ENCODE results near the gene KRTAP5-2.
"Not testable (repeated sequence)": the region's sequence is repeated elsewhere in the genome, so short reads cannot be mapped to it uniquely, and the experiment has no call there.

The KRTAP5-2 gene, protein sequence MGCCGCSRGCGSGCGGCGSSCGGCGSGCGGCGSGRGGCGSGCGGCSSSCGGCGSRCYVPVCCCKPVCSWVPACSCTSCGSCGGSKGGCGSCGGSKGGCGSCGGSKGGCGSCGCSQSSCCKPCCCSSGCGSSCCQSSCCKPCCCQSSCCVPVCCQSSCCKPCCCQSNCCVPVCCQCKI

DNA sequence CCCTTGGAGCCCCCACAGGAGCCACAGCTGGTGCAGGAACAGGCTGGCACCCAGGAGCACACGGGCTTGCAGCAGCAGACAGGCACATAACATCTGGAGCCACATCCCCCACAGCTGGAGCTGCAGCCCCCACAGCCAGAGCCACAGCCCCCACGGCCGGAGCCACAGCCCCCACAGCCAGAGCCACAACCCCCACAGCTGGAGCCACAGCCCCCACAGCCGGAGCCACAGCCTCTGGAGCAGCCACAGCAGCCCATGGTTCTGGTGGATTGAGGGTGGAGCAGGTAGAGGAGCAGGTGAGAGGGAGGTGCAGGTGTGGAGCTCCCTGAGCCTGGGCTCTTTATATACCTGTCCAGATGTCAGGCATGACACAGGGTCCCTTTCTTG lies at the start of gene KRTAP5-2:
Gene KRTAP5-2 (minus strand): TSS at position 301 of the 387 bp plus-strand sequence. CDS start 44 bp downstream, at position 257.
- no peak within 1 kb of the TSS for H3K4me3 ChIP-seq (ENCODE audit: low read depth, low read length)
- DNase-seq (ENCODE audit: low read depth) = no peak
- TF ChIP-seq, protein P1, sequence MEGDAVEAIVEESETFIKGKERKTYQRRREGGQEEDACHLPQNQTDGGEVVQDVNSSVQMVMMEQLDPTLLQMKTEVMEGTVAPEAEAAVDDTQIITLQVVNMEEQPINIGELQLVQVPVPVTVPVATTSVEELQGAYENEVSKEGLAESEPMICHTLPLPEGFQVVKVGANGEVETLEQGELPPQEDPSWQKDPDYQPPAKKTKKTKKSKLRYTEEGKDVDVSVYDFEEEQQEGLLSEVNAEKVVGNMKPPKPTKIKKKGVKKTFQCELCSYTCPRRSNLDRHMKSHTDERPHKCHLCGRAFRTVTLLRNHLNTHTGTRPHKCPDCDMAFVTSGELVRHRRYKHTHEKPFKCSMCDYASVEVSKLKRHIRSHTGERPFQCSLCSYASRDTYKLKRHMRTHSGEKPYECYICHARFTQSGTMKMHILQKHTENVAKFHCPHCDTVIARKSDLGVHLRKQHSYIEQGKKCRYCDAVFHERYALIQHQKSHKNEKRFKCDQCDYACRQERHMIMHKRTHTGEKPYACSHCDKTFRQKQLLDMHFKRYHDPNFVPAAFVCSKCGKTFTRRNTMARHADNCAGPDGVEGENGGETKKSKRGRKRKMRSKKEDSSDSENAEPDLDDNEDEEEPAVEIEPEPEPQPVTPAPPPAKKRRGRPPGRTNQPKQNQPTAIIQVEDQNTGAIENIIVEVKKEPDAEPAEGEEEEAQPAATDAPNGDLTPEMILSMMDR (IDR thresholded peaks at IDR 0.05; ENCODE audit: control insufficient read depth, extremely low read depth, insufficient read depth) = no peak

DNA sequence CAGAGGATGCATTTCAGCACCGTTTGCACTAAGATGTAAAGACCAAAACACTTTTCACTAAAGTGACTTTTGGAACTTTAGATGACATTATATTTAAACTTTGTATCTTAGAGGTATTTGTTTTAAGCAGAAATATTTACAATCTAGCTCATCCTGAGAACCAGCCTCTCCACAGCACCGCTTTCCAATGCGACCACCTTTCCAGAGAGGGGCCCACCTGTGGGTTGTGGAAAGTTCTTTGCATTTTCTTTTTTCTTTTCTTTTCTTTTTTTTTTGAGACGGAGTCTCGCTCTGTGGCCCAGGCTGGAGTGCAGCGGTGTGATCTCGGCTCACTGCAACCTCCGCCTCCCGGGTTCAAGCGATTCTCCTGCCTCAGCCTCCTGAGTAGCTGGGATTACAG lies 48.4 kb upstream of the KRTAP5-2 start:
- DNase-seq (ENCODE audit: low read depth) = not testable (repeated sequence)

DNA sequence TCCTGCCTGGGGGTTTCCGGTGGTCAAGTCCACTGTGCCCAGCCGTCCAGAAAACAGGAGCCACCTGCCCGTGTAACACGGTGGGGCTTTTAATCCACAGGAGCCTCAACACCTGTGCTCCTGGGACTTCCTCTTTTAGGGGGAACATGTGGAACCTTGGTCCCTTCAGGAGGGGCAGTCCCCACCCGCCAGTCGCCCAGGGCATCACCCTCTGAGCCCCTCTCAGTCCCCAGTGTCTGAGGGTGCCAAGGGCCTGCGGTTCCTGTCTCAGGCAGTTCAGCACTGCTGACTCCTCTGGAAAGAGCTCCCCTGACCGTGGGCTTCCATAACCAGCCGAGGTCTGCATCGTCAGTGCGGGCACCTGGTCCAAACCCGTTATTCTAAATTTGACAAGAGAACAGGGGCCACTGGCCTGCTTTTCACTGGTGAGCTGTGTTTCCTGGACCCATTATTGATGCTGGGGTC lies 47.3 kb upstream of the KRTAP5-2 start:
- TF ChIP-seq, protein P1 (IDR thresholded peaks at IDR 0.05; ENCODE audit: control insufficient read depth, extremely low read depth, insufficient read depth) = no peak
- DNase-seq (ENCODE audit: low read depth) = no peak
- no peak overlapping the region for H3K4me3 ChIP-seq (ENCODE audit: low read depth, low read length)

More for the DNA sequence above, 48.4 kb upstream of the KRTAP5-2 start:
- H3K4me3 ChIP-seq (ENCODE audit: low read depth, low read length) = not testable (repeated sequence)

DNA sequence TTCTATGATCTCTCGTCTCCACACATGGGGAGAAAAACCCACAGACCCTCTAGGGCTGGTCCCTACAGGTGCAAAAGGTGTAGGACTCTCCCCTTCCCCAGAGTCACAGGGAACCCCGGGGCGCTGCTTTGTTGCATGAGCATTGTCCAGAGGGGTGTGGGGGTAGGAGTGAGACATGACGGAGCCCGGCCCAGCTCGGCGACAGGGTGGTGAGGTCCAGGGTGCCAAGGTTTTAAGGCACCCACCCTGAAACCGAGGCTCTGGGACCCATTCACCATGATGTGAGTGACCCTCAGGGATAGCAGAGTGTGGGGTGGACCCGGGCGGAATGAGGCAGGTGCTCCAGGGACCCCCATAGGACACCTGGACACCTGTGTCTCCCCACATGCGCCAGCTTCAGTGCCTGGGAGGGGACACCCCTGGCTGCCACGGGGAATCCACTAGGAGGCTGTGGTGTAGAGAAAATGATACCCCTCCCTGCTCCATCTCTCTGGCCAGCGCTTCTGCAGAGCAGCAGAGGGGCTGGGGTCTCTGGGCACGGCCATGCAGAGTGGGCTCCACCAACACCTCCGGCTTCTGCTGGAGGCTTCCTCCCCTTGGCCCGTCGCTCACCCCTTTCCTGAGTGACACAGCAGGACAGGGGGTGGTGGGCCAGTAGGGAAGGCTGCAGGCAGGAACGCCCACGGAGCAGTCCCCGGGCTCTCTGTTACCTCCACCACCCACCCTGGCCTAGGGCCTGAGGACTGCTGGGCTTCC lies 46.7 kb upstream of the KRTAP5-2 start:
- no peak overlapping the region for H3K4me3 ChIP-seq (ENCODE audit: low read depth, low read length)
- DNase-seq (ENCODE audit: low read depth) = no peak
- TF ChIP-seq, protein P1 (IDR thresholded peaks at IDR 0.05; ENCODE audit: control insufficient read depth, extremely low read depth, insufficient read depth) = no peak

DNA sequence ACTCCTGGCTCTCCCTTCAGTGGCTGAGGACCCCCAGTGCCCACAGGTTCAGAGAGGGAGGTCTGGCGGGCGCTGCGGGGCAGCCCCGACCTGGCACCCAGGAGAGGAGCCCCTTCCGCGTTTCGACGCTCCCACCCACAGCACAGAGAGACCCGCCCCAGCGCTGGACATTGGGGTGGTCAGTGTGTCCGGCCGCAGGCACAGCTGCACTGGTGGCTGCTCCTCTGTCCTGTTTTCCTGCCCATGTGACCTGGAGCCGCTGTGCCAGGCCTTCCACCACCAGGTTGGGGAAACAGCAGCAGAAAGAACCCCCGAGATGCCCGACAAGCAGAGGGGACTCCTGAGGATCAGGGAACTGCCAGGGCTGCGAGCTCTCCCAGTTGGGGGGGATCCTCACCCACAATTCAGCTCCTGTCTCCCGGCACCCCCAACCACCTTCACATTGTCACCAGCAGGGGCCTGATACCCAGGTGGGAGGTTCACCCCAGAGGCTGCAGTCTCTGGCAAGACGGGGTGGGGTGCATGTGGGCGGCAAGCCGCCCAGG lies 45.1 kb upstream of the KRTAP5-2 start:
- TF ChIP-seq, protein P1 (IDR thresholded peaks at IDR 0.05; ENCODE audit: control insufficient read depth, extremely low read depth, insufficient read depth) = no peak
- no peak for DNase-seq (ENCODE audit: low read depth)

DNA sequence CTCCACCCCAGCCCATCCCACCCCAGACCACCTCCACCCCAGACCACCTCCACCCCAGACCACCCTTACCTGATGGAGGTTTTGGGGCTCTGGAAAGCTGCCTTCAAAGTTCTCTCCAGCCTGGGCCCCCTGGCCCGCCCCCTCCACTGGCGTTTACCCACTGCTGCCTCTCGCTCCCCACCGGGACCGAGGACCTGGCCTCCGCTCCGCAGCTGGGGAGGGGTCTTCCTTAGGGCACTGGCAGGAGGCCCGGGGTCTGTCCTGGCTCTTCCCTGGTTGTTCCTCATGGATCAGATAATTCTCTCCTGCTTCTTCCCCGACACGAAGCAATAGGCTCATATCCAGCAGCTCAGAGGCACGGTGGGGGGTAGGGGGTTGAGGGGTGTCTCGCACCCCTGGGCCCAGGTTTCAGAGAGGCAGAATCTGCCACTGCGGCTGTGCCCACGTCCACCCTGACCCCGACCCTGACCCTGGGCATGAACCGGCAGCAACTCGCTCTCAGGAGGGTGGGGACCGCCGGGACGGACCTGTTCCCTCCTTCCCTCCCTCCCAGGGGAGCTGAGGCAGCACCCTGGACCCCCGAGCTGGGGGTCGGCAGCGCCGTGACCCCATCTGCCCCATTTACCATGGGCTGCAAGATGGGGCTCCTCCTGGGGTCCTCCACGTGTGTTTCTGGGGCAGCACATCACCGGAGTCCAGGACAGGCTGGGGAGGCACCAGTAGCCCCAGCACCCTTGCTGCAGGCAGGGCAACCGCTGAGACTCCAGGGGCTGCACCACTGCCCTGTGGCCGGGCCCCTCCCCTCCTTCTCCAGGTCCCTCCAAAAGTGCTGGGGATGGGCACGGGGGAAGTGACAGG lies 44.4 kb upstream of the KRTAP5-2 start:
- H3K4me3 ChIP-seq (ENCODE audit: low read depth, low read length) = no peak overlapping the region
- no peak for DNase-seq (ENCODE audit: low read depth)
- TF ChIP-seq, protein P1 (IDR thresholded peaks at IDR 0.05; ENCODE audit: control insufficient read depth, extremely low read depth, insufficient read depth) = no peak

More for the DNA sequence above, 45.1 kb upstream of the KRTAP5-2 start:
- H3K4me3 ChIP-seq (ENCODE audit: low read depth, low read length) = no peak overlapping the region

DNA sequence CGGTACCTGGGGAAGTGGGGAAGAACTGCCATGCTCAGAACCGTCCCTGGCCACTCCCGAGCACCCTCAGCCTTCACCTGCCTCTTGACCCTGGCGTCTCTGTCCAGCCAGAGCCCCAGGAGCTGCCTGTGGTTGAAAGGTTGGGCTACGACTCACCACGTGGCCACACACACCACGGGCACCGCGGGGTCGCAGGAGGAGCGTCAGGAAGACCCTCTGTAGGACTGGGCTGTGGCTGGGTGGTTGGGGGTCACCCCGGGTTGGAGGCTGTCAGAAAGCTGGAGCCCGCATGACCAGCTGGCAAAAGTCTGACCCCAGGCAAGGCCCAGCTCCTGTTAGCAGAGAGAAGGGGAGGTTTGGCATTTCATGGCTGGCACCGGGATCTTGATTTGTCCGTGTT lies 43.0 kb upstream of the KRTAP5-2 start:
- H3K4me3 ChIP-seq (ENCODE audit: low read depth, low read length) = no peak overlapping the region
- TF ChIP-seq, protein P1 (IDR thresholded peaks at IDR 0.05; ENCODE audit: control insufficient read depth, extremely low read depth, insufficient read depth) = no peak
- no peak for DNase-seq (ENCODE audit: low read depth)

Measured in LNCaP clone FGC (cell line).